Urinary bladder (tissue), 4 donors: ENCODE results near the gene PANX3. TPM values are rescaled to one million over a fixed set of nuclear protein-coding genes. Genes with fewer than 3 reads are reported as not detected.

Source experiments
- DNase-seq: peaks from one replicate; pipeline ENCODE4 v3.0.0-alpha.2; 2015; ENCODE audit errors: extremely low spot score
- H3K27ac ChIP-seq: one replicate; pipeline ENCODE4 v1.5.1; 2013; ENCODE audit warnings: low read depth, mild to moderate bottlenecking, moderate library complexity
- H3K36me3 ChIP-seq: one replicate; pipeline ENCODE4 v1.6.1; 2013; ENCODE audit warnings: mild to moderate bottlenecking, moderate library complexity; ENCODE audit not compliant: insufficient read depth
- H3K4me1 ChIP-seq: one replicate; pipeline ENCODE4 v1.6.1; 2013; ENCODE audit warnings: mild to moderate bottlenecking, moderate library complexity; ENCODE audit not compliant: insufficient read depth
- H3K4me3 ChIP-seq: one replicate; pipeline ENCODE4 v1.5.1; 2013; ENCODE audit warnings: low read depth, low read length
- WGBS: extraction: QIAGEN DNeasy Blood & Tissue Kit; methylation state at CpG from one replicate; pipeline ENCODE4 v1.1.7; 2013; 5-methylcytosine and 5-hydroxymethylcytosine counted together
- polyA plus RNA-seq: library from polyadenylated mRNA; stranded (reverse); fragments of 200-250 nt; gene quantifications from one replicate; pipeline ENCODE4 v1.2.3, GENCODE V29; 2013
- total RNA-seq: library from RNA; depleted of rRNA; stranded (reverse); fragments of >200 nt; gene quantifications from one replicate; pipeline ENCODE4 v1.2.3, GENCODE V29; 2014
- donor health status: healthy with polysubstance abuse.
- donor health status: healthy.

PANX3 gene, protein sequence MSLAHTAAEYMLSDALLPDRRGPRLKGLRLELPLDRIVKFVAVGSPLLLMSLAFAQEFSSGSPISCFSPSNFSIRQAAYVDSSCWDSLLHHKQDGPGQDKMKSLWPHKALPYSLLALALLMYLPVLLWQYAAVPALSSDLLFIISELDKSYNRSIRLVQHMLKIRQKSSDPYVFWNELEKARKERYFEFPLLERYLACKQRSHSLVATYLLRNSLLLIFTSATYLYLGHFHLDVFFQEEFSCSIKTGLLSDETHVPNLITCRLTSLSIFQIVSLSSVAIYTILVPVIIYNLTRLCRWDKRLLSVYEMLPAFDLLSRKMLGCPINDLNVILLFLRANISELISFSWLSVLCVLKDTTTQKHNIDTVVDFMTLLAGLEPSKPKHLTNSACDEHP
- total RNA-seq, result not detected
- not detected for polyA plus RNA-seq

DNA sequence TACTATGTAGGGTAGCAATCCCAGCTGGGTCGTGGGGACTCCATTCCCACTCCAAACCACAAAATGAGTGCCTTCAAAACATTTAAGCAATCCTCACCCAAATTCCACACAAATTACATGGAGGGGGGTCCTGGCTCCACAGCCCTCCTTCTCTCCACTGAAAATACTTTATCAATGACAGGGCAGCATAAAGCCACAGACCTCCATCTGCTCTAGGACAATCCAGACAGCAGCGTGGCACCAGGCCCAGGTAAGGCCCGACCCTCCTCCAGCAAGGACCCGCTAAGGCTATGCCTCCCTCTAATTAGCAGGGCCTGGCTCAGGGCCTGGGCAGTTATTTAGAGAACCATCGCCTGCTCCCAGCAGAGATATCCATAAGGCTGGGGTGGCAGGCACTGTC is at the start of gene PANX3:
Gene PANX3 (plus strand): TSS at position 365 of the 400 bp plus-strand sequence. CDS start 129 bp downstream, outside the sequence.
- Histone ChIP-seq H3K27ac (no peak within 1 kb of the TSS), H3K4me1 (no peaks in the 10 kb centered on the region), H3K4me3 (no peak within 1 kb of the TSS), H3K36me3 (no peaks in the 10 kb centered on the region)
- WGBS, result 72% methylated on average over 5 of the region's 5 CpGs
- DNase-seq, result no peak

DNA sequence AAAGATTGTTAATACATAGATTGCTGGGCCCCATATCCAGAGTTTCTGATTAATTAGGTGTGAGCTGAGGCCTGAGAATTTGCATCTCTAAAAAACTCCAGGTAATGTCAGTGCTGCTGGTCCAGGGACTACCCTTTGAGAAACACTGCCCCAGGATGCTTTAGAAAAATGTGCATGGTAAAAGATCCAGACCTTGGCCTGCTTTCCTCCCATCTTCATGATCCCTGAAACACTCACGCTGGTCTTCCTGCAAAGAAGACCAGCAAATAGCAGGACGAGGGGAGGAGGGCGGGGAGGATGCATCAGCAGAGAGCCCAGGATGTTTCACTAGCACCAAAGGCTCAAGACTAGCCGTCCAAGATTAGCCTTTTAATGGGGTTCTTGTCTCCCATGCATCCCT is 41.5 kb upstream of the PANX3 start, which contains the start of gene OR8A1:
Gene OR8A1 (plus strand): TSS at position 301 of the 400 bp plus-strand sequence. CDS start 123 bp downstream, outside the sequence.
- no peak within 1 kb of the TSS for H3K4me3 ChIP-seq
- no peak for DNase-seq
- H3K36me3 ChIP-seq, result no peaks in the 10 kb centered on the region
- H3K27ac ChIP-seq, result no peak within 1 kb of the TSS
- WGBS, result 42% methylated on average over 4 of the region's 4 CpGs
- no peaks in the 10 kb centered on the region for H3K4me1 ChIP-seq

- DNase-seq, result no peak
- Histone ChIP-seq H3K4me1 (no peaks in the 10 kb centered on the region), H3K27ac (no peak overlapping the region), H3K36me3 (no peaks in the 10 kb centered on the region), H3K4me3 (no peak overlapping the region)
- 75% methylated on average over 7 of the region's 7 CpGs for WGBS
Observed at GRCh38 chr11:124570160-124570559, 41.1 kb upstream of the PANX3 start.

DNA sequence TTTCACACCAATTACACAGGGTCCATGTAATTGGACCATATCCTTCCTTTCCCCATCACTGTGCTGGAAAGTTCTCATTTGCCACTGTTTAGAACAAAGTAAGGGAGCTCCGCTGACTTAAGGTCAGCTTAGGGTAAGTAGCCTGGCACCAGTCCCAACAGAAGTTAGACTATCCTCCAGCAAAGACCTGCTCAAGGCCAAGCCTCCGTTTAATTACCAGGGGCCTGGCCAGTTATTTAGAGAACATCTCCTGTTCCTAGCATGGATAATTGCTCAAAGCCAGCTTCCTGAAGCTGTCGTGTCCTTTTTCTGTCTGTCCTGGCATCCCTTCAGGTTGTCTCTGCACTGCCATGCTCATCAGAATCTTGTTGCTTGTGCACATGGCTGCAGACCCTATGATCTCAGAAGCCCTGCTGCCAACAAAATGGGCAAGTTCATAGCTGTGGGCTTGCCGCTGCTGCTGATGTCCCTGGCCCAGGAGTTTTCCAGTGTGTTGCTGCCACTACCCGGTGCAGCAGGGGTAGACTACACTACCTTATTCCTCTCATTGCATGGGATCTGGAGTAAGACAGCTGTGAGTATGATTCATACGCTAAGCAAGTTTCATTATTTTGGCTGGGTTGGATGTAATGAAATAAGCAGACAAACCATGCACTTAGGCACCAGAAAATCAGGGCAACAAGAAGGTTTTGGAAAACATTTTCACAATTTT is 33.4 kb upstream of the PANX3 start:
- no peak overlapping the region for H3K4me3 ChIP-seq
- WGBS, result 64% methylated on average over 6 of the region's 6 CpGs
- no peaks in the 10 kb centered on the region for H3K4me1 ChIP-seq
- no peak overlapping the region for H3K27ac ChIP-seq
- DNase-seq, result no peak
- H3K36me3 ChIP-seq, result no peaks in the 10 kb centered on the region

GRCh38 chr11:124578761-124579160 is 32.5 kb upstream of the PANX3 start:
- H3K4me1 ChIP-seq, result no peaks in the 10 kb centered on the region
- no peaks in the 10 kb centered on the region for H3K36me3 ChIP-seq
- no peak overlapping the region for H3K4me3 ChIP-seq
- DNase-seq, result no peak
- WGBS, result 52% methylated on average over 4 of the region's 4 CpGs
- no peak overlapping the region for H3K27ac ChIP-seq

DNA sequence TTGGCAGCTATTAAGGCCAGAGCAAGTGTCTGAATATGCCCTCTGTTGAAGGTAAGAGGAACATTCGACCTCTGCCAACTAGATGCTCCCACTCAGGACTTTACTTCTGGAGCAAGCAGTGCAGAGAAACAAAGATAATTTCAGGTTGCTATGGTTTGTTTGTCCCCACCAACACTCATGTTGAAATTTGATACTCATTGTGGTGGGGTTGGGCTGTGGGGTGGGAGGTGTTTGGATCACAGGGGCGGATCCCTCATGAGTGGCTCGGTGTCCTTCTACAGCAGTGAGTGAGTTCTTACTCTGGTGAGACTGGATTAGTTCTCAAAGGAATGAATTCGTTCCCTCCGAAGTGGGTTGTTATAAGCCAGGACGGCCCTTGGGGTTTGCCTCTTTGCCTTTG is 29.4 kb upstream of the PANX3 start:
- Histone ChIP-seq H3K4me1 (no peaks in the 10 kb centered on the region), H3K4me3 (no peak overlapping the region), H3K27ac (no peak overlapping the region), H3K36me3 (no peaks in the 10 kb centered on the region)
- WGBS, result 61% methylated on average over 6 of the region's 6 CpGs
- DNase-seq, result no peak

GRCh38 chr11:124582565-124582964 is 28.7 kb upstream of the PANX3 start:
- Histone ChIP-seq H3K4me1 (no peaks in the 10 kb centered on the region), H3K27ac (no peak overlapping the region), H3K36me3 (no peaks in the 10 kb centered on the region), H3K4me3 (no peak overlapping the region)
- WGBS, result 75% methylated on average over 2 of the region's 2 CpGs
- no peak for DNase-seq

GRCh38 chr11:124583781-124584180 is 27.4 kb upstream of the PANX3 start:
- H3K36me3 ChIP-seq, result no peaks in the 10 kb centered on the region
- no peak overlapping the region for H3K4me3 ChIP-seq
- H3K27ac ChIP-seq, result no peak overlapping the region
- no peak for DNase-seq
- WGBS, result 68% methylated on average over 8 of the region's 8 CpGs
- H3K4me1 ChIP-seq, result no peaks in the 10 kb centered on the region

- Histone ChIP-seq H3K36me3 (no peaks in the 10 kb centered on the region), H3K4me3 (no peak overlapping the region), H3K27ac (no peak overlapping the region), H3K4me1 (no peaks in the 10 kb centered on the region)
- no peak for DNase-seq
- WGBS, result 60% methylated on average over 4 of the region's 4 CpGs
Observed at GRCh38 chr11:124584681-124585372, 26.4 kb upstream of the PANX3 start.

- Histone ChIP-seq H3K4me1 (no peaks in the 10 kb centered on the region), H3K27ac (no peak overlapping the region), H3K4me3 (no peak overlapping the region), H3K36me3 (no peaks in the 10 kb centered on the region)
- peak; percentile 2 for DNase-seq
- 47% methylated on average over 3 of the region's 3 CpGs for WGBS
Observed at GRCh38 chr11:124586238-124586860, 24.9 kb upstream of the PANX3 start.

- no peak overlapping the region for H3K4me3 ChIP-seq
- no peaks in the 10 kb centered on the region for H3K4me1 ChIP-seq
- no peak overlapping the region for H3K27ac ChIP-seq
- WGBS, result 81% methylated on average over 2 of the region's 2 CpGs
- H3K36me3 ChIP-seq, result no peaks in the 10 kb centered on the region
- no peak for DNase-seq
Observed at GRCh38 chr11:124591430-124591829, 19.8 kb upstream of the PANX3 start.

DNA sequence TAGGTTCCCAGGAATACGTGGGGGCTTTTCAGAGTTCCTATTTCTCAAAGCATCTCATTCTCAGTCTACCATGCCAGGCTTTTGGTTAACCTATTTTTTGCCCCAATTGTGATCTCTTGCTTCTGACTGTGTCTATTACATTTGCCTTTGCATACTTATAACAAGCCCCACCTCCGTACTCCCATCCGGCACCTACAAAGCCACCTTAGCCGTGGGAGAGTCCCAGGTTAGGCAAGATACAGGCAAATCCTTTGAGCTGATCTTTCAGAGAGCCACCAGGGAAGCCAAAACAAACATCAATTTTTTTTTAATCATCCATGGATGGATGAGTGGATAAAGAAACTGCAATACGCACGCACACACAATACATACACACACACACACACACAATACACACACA is 18.6 kb upstream of the PANX3 start:
- 88% methylated on average over 6 of the region's 6 CpGs for whole genome bisulfite sequencing
- Histone ChIP-seq H3K27ac (no peak overlapping the region), H3K36me3 (no peaks in the 10 kb centered on the region), H3K4me1 (no peaks in the 10 kb centered on the region), H3K4me3 (no peak overlapping the region)
- DNase-seq, result no peak

DNA sequence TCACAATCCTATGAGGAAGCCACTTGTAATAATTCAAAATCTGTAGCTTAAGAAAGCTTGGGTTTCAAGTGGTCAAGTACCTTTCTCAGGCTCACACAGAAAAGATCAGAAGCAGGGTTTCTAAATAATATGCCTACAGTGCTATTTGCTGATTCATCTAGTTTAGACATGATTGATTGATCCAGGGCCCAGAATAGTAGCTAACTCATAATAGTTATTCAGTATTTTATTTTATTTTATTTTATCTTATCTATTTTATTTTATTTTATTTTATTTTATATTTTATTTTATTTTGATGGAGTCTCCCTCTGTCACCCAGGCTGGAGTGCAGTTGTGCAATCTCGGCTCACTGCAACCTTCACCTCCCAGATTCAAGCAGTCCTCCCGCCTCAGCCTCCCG is 15.9 kb upstream of the PANX3 start:
- DNase-seq, result no peak
- 90% methylated on average over 3 of the region's 3 CpGs for WGBS

More for the DNA sequence above, 15.9 kb upstream of the PANX3 start:
- H3K27ac ChIP-seq, result no peak overlapping the region
- H3K4me1 ChIP-seq, result no peaks in the 10 kb centered on the region
- no peak overlapping the region for H3K4me3 ChIP-seq
- H3K36me3 ChIP-seq, result no peaks in the 10 kb centered on the region
